ENCODE data around the gene SNX9. TPM values are rescaled to one million over a fixed set of nuclear protein-coding genes. Genes with fewer than 3 reads are reported as not detected.

SNX9 gene
- polyA plus RNA-seq, 1 donor from 2014 or later, result 7.0 TPM

DNA sequence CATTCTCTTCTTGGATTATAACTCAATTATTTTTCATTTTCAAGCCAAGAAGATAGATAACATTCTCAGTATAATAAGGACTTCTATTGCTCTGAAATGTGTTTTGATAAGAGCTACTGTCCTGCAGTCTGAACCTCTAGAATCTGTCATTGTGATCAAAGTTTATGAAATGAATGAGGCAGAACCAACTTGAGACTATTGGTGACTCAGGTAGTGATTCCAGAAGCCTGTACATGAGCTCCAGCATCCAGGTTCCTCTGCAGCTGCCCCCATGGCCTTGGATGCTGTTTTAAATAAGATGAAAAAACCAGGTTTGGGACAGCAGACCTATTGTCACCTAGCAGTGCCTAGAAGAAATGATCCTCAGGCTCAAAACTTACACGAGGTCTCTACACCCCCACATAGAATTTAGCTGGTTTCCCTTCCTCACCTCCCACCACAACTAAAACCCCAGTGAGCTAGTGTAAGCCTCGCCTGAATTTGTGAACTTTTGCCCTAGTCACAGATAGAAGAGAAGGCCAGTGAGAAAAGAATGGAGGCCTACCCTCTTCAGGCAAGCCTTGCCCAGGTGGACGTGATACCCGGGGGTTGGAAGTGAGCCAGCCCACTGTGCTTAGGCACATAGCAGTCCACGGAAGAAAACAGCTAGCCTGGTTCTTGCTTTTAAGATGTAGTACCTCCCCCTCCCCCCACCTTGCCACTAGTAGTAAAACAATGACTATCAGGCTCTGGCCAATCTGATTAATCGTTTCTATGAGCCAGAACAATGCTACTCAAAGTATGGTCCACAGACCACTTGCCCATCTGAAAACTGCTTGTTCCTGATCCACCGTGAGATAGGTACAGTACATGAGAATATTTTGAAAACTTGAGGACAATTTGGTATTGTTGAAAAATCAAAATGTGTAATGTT lies 85.6 kb downstream of the SNX9 start:
- Histone ChIP-seq H3K27ac (ENCODE audit: low read length) (no peak overlapping the region), H3K4me3 (ENCODE audit: low read length) (no peak overlapping the region), H3K9me2 (ENCODE audit: insufficient read depth, low read length) (no peaks in the 10 kb centered on the region), H3K27me3 (ENCODE audit: insufficient read depth, low read depth, low read length) (no peaks in the 10 kb centered on the region), H3K9me3 (ENCODE audit: low read length) (no peaks in the 10 kb centered on the region), H2AFZ (ENCODE audit: low read depth, low read length) (no peak overlapping the region), H3F3A (ENCODE audit: insufficient read depth, low read length, poor library complexity, severe bottlenecking) (no peaks in the 10 kb centered on the region), H3K36me3 (ENCODE audit: insufficient read depth, low read length) (no peaks in the 10 kb centered on the region), H3K9ac (ENCODE audit: low read length) (no peak overlapping the region), H3K4me2 (ENCODE audit: low read length) (no peak overlapping the region), H3K79me2 (replicated peaks; ENCODE audit: insufficient read depth, low read length) (no peaks in the 10 kb centered on the region), H4K20me1 (ENCODE audit: insufficient read depth) (no peaks in the 10 kb centered on the region)
- TF ChIP-seq, protein P1, sequence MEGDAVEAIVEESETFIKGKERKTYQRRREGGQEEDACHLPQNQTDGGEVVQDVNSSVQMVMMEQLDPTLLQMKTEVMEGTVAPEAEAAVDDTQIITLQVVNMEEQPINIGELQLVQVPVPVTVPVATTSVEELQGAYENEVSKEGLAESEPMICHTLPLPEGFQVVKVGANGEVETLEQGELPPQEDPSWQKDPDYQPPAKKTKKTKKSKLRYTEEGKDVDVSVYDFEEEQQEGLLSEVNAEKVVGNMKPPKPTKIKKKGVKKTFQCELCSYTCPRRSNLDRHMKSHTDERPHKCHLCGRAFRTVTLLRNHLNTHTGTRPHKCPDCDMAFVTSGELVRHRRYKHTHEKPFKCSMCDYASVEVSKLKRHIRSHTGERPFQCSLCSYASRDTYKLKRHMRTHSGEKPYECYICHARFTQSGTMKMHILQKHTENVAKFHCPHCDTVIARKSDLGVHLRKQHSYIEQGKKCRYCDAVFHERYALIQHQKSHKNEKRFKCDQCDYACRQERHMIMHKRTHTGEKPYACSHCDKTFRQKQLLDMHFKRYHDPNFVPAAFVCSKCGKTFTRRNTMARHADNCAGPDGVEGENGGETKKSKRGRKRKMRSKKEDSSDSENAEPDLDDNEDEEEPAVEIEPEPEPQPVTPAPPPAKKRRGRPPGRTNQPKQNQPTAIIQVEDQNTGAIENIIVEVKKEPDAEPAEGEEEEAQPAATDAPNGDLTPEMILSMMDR (IDR thresholded peaks at IDR 0.05; ENCODE audit: poor library complexity, severe bottlenecking), result no peak
- no peak for TF ChIP-seq POLR2AphosphoS5 (IDR thresholded peaks at IDR 0.05)
- TF ChIP-seq, protein P2, sequence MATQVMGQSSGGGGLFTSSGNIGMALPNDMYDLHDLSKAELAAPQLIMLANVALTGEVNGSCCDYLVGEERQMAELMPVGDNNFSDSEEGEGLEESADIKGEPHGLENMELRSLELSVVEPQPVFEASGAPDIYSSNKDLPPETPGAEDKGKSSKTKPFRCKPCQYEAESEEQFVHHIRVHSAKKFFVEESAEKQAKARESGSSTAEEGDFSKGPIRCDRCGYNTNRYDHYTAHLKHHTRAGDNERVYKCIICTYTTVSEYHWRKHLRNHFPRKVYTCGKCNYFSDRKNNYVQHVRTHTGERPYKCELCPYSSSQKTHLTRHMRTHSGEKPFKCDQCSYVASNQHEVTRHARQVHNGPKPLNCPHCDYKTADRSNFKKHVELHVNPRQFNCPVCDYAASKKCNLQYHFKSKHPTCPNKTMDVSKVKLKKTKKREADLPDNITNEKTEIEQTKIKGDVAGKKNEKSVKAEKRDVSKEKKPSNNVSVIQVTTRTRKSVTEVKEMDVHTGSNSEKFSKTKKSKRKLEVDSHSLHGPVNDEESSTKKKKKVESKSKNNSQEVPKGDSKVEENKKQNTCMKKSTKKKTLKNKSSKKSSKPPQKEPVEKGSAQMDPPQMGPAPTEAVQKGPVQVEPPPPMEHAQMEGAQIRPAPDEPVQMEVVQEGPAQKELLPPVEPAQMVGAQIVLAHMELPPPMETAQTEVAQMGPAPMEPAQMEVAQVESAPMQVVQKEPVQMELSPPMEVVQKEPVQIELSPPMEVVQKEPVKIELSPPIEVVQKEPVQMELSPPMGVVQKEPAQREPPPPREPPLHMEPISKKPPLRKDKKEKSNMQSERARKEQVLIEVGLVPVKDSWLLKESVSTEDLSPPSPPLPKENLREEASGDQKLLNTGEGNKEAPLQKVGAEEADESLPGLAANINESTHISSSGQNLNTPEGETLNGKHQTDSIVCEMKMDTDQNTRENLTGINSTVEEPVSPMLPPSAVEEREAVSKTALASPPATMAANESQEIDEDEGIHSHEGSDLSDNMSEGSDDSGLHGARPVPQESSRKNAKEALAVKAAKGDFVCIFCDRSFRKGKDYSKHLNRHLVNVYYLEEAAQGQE (IDR thresholded peaks at IDR 0.05; ENCODE audit: borderline replicate concordance), result no peak
- no peak for TF ChIP-seq RAD21 (conservative IDR thresholded peaks at IDR 0.05)
- TF ChIP-seq EP300 (conservative IDR thresholded peaks at IDR 0.05; ENCODE audit: poor library complexity, severe bottlenecking), result no peak
- TF ChIP-seq EZH2 (IDR thresholded peaks at IDR 0.05; ENCODE audit: borderline replicate concordance, insufficient read depth, low read length, poor library complexity, severe bottlenecking), result no peak
- TF ChIP-seq TAF1 (IDR thresholded peaks at IDR 0.05; ENCODE audit: low read depth), result no peak
- TF ChIP-seq SMC3 (conservative IDR thresholded peaks at IDR 0.05; ENCODE audit: poor library complexity), result no peak

DNA sequence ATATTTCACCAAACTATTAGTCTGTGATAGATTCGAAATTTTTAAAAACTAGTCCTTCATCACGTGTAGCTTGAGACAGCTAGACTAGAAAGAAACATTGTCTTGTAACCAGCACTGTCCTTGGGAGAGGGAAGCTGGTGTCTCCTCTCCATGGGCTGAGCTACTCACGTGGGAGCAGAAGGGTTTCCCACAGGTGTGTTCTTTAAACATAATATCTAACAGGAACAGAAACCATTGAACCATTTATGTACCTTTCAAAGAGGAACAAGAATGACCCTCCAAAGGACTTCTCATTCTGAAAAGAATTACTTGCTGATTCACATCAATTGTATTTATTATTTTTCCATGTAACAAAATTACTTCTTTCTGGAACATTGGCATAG lies 86.2 kb downstream of the SNX9 start:
- TF ChIP-seq TAF1 (IDR thresholded peaks at IDR 0.05; ENCODE audit: low read depth) (no peak), POLR2AphosphoS5 (IDR thresholded peaks at IDR 0.05) (no peak), EZH2 (IDR thresholded peaks at IDR 0.05; ENCODE audit: borderline replicate concordance, insufficient read depth, low read length, poor library complexity, severe bottlenecking) (no peak)
- no peaks in the 10 kb centered on the region for H3K36me3 ChIP-seq (ENCODE audit: insufficient read depth, low read length)
- H3K9me3 ChIP-seq (ENCODE audit: low read length), result no peaks in the 10 kb centered on the region
- no peaks in the 10 kb centered on the region for H4K20me1 ChIP-seq (ENCODE audit: insufficient read depth)
- no peaks in the 10 kb centered on the region for H3K27me3 ChIP-seq (ENCODE audit: insufficient read depth, low read depth, low read length)
- H3K79me2 ChIP-seq (replicated peaks; ENCODE audit: insufficient read depth, low read length), result no peaks in the 10 kb centered on the region
- H2AFZ ChIP-seq (ENCODE audit: low read depth, low read length), result no peak overlapping the region
- H3K9me2 ChIP-seq (ENCODE audit: insufficient read depth, low read length), result no peaks in the 10 kb centered on the region
- no peaks in the 10 kb centered on the region for H3F3A ChIP-seq (ENCODE audit: insufficient read depth, low read length, poor library complexity, severe bottlenecking)
- no peak overlapping the region for H3K4me3 ChIP-seq (ENCODE audit: low read length)
- H3K9ac ChIP-seq (ENCODE audit: low read length), result no peak overlapping the region
- no peak overlapping the region for H3K4me2 ChIP-seq (ENCODE audit: low read length)
- no peak overlapping the region for H3K27ac ChIP-seq (ENCODE audit: low read length)

Measured in neural cell (in vitro differentiated cells).